HG03175 (cell line): ENCODE results near the gene PRRG3.

ENCODE experiments used
- ATAC-seq: cut with Tn5 transposase; IDR thresholded peaks from one replicate; pipeline ENCODE4 v1.9.1; 2021; ENCODE audit warnings: mild to moderate bottlenecking, moderate library complexity; ENCODE audit not compliant: unreplicated experiment

The PRRG3 gene

GRCh38 chrX:151741606-151742005 lies 46.3 kb downstream of the PRRG3 start:
- ATAC-seq, result no peak

GRCh38 chrX:151742311-151742710 lies 47.1 kb downstream of the PRRG3 start:
- ATAC-seq, result no peak

- no peak for ATAC-seq
These were observed 48.6 kb downstream of the PRRG3 start for GRCh38 chrX:151743651-151744470.

- no peak for ATAC-seq
These were observed 50.4 kb downstream of the PRRG3 start for GRCh38 chrX:151745651-151746050.

GRCh38 chrX:151746502-151746901 lies 51.2 kb downstream of the PRRG3 start:
- no peak for ATAC-seq

- no peak for ATAC-seq
These were observed 55.3 kb downstream of the PRRG3 start for GRCh38 chrX:151750511-151750910.

GRCh38 chrX:151752847-151753246 lies 57.6 kb downstream of the PRRG3 start:
- no peak for ATAC-seq

- ATAC-seq, result peak; percentile 86
These were observed 58.2 kb downstream of the PRRG3 start for GRCh38 chrX:151753313-151754046.

- ATAC-seq, result no peak
These were observed 58.8 kb downstream of the PRRG3 start for GRCh38 chrX:151754047-151754429.

GRCh38 chrX:151754641-151755215 lies 59.5 kb downstream of the PRRG3 start:
- no peak for ATAC-seq
